ENCODE data around the gene TEC. TPM values are rescaled to one million over a fixed set of nuclear protein-coding genes. Genes with fewer than 3 reads are reported as not detected.
"Not testable (repeated sequence)": the region's sequence is repeated elsewhere in the genome, so short reads cannot be mapped to it uniquely, and the experiment has no call there.

The TEC gene
- 1 to 10 TPM; 1.7 to 2.2 TPM for total RNA-seq

DNA sequence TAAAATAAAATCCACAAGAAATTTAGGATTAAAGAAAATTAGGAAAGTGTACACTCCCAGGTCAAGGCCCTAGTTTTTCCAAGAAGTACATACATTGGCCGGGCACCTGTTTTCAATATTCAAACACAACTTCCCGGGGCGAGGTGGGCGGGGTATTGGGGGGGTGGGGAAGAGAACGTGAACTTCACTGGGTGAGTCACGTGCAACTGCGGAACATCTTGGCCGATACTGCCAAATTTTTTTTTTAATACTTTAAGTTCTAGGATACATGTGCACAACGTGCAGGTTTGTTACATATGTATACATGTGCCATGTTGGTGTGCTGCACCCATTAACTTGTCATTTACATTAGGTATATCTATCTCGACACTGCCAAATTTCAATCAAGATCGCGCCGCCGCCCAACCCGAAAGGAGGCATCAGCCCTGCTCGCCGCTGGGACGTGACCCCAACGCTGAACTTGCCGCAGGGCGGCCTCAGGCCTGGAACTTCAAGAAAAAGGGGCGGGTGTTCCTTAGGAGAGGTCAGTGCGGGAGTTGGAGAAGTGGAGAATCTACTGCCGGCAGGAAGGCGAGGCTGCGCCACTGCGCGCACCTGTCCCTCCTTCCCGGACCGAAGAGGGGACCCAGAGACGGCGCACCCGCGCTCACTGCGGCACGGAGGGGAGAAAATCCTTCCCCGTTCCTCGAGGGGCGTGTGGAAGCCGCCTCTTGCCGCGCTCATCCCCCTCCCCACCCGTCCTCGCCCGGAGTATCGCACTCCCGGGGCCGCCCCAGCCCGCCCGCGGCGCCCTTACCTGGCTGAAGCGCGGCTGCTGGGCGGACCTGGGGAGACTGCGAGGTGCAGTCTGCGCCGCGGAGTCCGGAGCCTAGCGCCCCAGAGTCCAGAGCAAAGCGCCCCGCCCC is at the start of gene TEC:
TEC (minus strand) TSS at position 883 of the 905 bp plus-strand sequence. CDS start 41,224 bp downstream, outside the sequence.
- ChIA-PET CTCF (no interaction called here), POLR2A (no interaction called here)

DNA sequence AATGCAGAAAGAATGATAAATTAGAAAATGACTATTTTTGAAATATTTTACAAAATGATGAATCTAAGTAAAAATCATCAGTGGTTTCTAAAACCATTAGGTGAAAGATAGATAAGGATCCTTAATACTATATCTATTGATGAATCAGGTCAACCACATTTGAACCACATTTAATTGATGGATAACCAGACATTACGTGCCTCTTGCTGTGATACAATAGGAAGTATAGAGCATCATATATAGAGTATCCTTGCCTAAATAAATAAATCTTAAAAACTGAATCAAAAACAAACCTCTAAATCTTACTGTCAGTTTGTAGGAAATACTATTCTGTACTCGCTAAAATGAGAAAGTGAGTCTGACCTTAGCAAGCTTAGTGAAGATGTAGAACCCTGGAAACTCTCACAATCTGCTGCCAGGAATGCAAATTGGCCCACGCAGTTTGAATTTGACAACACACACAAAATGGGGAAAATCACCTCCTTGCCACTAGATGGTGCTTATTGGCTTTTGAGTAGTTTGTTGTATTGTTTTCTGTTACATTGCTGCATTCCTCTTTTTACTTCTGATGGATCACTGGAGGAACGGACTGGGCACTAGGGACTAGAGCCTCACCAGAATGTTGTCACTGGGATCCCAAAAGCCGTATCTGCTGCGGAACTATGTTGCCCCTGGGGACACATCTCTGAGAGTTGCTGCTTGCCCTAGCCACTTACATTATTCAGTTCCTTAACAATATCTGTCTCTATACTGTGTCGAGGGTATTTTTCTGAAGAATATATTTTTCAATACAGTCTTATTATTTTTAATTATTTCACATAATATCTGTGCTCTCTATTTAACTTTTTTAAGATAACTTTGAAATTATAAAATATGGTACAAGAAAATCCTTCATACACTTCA is 46.3 kb upstream of the TEC start:
- ChIA-PET POLR2A (no interaction called here), CTCF (interaction anchor here (0.7 to 1.9 kb wide), 2 partner anchors 12 to 25 kb away, joined by 3 read pairs; no protein-coding TSS in a partner anchor)

GRCh38 chr4:48314746-48315145 is 45.1 kb upstream of the TEC start:
- CTCF ChIA-PET: interaction anchor here (1.9 kb wide), 1 partner anchor 24 kb away, joined by 3 read pairs; no protein-coding TSS in a partner anchor
- POLR2A ChIA-PET: not testable (repeated sequence)

DNA sequence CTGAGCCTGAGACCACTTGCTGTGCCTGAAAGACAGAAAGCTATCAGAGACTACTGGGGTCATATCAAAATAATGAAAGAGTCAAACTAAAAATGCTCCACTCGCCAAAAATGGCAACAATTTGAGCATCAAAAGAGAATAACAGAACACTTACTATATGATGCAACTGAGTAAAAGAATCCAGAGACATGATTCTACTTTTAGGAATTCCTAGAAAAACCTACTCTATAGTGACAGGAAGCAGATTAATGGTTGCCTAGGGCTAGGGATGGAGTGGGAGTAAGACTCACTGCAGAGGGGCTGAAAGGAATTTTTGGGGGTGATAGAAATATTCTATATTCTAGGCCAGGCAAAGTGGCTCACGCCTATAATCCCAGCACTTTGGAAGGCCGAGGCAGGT is 42.3 kb upstream of the TEC start:
- ChIA-PET CTCF (interaction anchor here (0.7 kb wide), 1 partner anchor 239 kb away, joined by 3 read pairs; no protein-coding TSS in a partner anchor), POLR2A (no interaction called here)

DNA sequence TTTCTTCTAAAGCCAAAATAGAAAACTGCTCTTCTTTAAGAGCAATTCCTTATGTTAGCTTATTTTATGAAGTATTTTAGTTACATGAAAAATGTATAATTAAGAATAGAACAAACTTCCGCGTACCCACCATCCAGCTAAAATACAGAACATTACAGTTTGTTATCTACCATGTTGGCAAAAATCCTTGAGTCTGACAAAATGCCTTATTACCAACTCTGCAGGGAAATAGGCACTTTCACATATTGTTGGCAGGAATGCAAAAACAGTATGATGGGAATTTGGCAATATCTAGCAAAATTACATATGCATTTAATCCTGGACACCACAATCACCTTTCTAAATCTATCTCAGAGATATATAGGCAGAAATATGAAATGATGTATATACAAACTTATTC is 39.3 kb upstream of the TEC start:
- ChIA-PET CTCF (no interaction called here), POLR2A (no interaction called here)

GRCh38 chr4:48307528-48307927 is 37.9 kb upstream of the TEC start:
- ChIA-PET POLR2A (no interaction called here), CTCF (no interaction called here)

- ChIA-PET POLR2A (no interaction called here), CTCF (no interaction called here)
Measured at GRCh38 chr4:48305508-48305907, 35.9 kb upstream of the TEC start.

DNA sequence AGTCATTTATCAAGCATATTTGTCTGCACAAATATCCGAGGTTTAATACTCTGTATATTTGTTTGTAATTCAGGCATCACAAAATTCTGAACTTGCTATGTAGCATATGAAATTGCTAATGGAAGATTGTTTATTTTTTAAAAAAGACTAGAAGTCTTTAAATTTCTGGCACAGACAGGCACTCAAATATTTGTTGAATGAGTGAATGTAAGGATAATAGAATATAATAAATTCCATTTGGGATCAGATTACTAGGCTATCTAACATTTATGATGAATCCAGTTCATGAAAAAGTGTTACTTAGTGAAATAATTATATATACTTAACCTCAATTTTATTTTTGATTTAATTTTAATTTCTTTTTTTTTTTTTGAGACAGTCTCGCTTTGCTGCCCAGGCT is 30.4 kb upstream of the TEC start:
- POLR2A ChIA-PET: no interaction called here
- CTCF ChIA-PET: no interaction called here

GRCh38 chr4:48299560-48299959 is 29.9 kb upstream of the TEC start:
- ChIA-PET CTCF (no interaction called here), POLR2A (no interaction called here)

DNA sequence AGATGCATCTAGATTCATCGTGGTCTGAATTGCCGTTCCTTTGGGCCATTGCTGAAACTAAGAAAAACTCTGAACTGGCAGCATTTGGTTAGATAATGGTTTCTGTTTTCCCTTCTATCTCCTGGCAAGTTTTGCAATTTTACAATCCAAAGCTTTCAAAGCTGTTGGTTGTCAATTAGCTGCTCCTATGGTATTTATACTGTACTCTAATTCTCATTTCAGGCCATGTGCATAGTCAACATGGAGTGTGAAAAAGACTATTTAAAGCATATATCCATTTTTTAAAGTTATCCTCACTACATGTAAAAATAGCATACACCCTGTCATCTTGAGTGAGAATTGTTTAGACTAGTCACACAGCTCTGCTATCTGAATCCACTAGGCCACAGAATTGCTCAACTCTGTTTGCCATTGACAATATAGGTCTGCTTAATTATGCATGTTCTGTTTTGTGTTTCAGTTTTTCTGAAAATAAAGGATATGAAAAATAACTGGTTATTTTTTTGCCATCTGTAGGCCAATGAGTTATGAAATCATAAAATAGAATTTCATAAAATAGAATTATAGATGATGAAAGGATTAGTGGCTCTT is 27.7 kb upstream of the TEC start:
- CTCF ChIA-PET: no interaction called here

GRCh38 chr4:48296365-48296764 is 26.7 kb upstream of the TEC start:
- ChIA-PET POLR2A (no interaction called here), CTCF (no interaction called here)

More for the DNA sequence above, 27.7 kb upstream of the TEC start:
- POLR2A ChIA-PET: no interaction called here

- POLR2A ChIA-PET: no interaction called here
- CTCF ChIA-PET: no interaction called here
Measured at GRCh38 chr4:48295116-48295515, 25.5 kb upstream of the TEC start.

DNA sequence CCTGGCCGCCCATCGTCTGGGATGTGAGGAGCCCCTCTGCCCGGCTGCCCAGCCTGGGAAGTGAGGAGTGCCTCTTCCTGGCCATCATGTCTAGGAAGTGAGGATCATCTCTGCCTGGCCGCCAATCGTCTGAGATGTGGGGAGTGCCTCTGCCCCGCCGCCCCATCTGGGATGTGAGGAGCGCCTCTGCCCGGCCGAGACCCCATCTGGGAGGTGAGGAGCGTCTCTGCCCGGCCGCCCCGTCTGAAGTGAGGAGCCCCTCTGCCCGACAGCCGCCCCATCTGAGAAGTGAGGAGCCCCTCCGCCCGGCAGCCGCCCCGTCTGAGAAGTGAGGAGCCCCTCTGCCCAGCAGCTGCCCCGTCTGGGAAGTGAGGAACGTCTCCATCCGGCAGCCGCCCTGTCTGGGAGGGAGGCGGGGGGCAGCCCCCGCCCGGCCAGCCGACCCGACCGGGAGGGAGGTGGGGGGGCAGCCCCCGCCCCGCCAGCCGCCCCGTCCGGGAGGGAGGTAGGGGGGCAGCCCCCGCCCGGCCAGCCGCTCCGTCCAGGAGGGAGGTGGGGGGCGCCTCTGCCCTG is 22.7 kb upstream of the TEC start:
- POLR2A ChIA-PET, CTCF ChIA-PET: not testable (repeated sequence)

- ChIA-PET POLR2A (no interaction called here), CTCF (interaction anchor here (1.1 to 1.3 kb wide), 2 partner anchors 11 to 25 kb away, joined by 3 read pairs; no protein-coding TSS in a partner anchor)
Measured at GRCh38 chr4:48290146-48290772, 20.6 kb upstream of the TEC start.

- CTCF ChIA-PET, POLR2A ChIA-PET: not testable (repeated sequence)
Measured at GRCh38 chr4:48286060-48286459, 16.4 kb upstream of the TEC start.

- POLR2A ChIA-PET, CTCF ChIA-PET: not testable (repeated sequence)
Measured at GRCh38 chr4:48285640-48286039, 16.0 kb upstream of the TEC start.

- POLR2A ChIA-PET: no interaction called here
- CTCF ChIA-PET: interaction anchor here (0.9 to 1.2 kb wide), 4 partner anchors 16 to 136 kb away, joined by 3 to 5 read pairs (median 4); no protein-coding TSS in a partner anchor
Measured at GRCh38 chr4:48275686-48276085, 6.0 kb upstream of the TEC start.

- ChIA-PET POLR2A (no interaction called here), CTCF (interaction anchor here (0.6 to 1.2 kb wide), 5 partner anchors 32 to 136 kb away, joined by 3 to 4 read pairs (median 3); no protein-coding TSS in a partner anchor)
Measured at GRCh38 chr4:48275247-48275646, 5.6 kb upstream of the TEC start.

DNA sequence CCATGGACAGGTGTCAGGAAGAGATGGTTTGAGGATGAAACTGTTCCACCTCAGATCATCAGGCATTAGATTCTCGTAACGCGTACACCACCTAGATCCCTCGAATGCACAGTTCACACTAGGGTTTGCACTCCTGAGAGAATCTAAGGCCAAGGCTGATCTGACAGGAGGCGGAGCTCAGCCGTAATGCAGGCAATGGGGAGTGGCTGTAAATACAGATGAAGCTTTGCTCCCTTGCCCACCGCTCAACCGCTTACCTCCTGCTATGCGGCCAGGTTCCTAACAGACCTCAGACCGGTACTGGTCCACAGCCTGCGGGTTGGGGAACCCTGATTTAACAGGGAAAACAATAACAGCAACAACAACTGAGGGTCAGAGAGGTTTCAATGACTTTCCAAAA is 2.0 kb upstream of the TEC start:
- ChIA-PET POLR2A (no interaction called here), CTCF (no interaction called here)

Measured in activated CD8-positive, alpha-beta memory T cell treated with anti-CD3 and anti-CD28 coated beads for 36 hours (primary cell).